Duodenal mucosa (tissue), 2 donors: ENCODE data around the gene CAMK2B.

Experiments
- H3K27ac ChIP-seq: one replicate; pipeline ENCODE4 v1.7.0; 2013; ENCODE audit warnings: low read depth, low read length
- H3K27me3 ChIP-seq, 2 donors: one replicate each; pipeline ENCODE4 v1.7.0; 2013; ENCODE audit warnings: low read length in 2 of 2, control low read depth in 1 of 2; ENCODE audit not compliant: insufficient read depth in 2 of 2, control insufficient read depth in 1 of 2
- H3K36me3 ChIP-seq, 2 donors: one replicate each; pipeline ENCODE4 v1.7.0; 2013; ENCODE audit warnings: low read length in 2 of 2, control low read depth in 1 of 2; ENCODE audit not compliant: insufficient read depth in 2 of 2, control insufficient read depth in 1 of 2
- H3K4me1 ChIP-seq, 2 donors: one replicate each; pipeline ENCODE4 v1.7.0; 2013; ENCODE audit warnings: low read length in 2 of 2, control low read depth in 1 of 2; ENCODE audit not compliant: insufficient read depth in 2 of 2, control insufficient read depth in 1 of 2
- H3K4me3 ChIP-seq, 2 donors: one replicate each; pipeline ENCODE4 v1.7.0; 2013; ENCODE audit warnings: low read length in 2 of 2, low read depth in 1 of 2
- H3K9ac ChIP-seq, 2 donors: one replicate each; pipeline ENCODE4 v1.7.0; 2013; ENCODE audit warnings: low read length in 2 of 2, low read depth in 1 of 2
- H3K9me3 ChIP-seq, 2 donors: one replicate each; pipeline ENCODE4 v1.7.0; 2013; ENCODE audit warnings: low read length in 2 of 2, control low read depth in 1 of 2; ENCODE audit not compliant: control insufficient read depth in 1 of 2

The CAMK2B gene

DNA sequence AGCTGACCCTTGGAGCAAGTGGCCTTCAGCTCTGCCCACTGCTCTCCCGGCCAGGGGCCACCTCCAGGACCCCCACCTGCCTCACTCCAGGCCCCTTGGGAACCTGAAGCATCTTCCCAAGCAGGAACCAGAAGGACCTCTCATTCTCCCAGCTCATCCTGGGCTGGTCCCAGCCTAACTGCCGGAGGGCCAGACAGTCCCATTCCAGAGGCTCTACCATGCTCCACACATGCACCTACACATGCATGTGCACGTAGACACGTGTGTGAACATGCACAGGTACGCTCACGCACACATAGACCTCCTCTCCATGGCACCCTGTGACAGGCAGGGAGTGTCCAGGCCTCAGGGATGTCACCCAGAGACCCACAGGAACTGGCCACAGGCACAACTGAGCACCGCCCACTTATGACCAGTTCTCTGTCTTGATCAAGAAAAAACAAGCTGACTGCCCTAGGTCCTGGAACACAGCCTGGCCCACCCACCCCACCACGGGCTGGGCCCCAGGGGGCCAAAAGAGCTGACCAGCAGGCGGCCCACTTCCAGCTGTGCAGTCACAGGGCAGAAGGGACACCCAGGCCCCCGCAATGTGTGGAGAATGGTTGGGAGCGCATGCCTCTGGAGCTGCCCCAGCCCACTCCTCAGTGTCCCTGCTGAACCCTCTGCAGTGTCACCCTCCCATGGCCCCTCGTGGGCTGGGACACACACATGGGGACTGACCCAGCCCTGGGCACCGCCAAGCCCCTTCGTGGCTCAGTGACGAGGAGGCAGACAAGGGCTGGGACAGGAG is 43.4 kb downstream of the CAMK2B start:
- no peaks in the 10 kb centered on the region for H3K4me1 ChIP-seq
- H3K9ac ChIP-seq, result no peak overlapping the region
- no peaks in the 10 kb centered on the region for H3K27me3 ChIP-seq
- no peak overlapping the region for H3K4me3 ChIP-seq
- no peaks in the 10 kb centered on the region for H3K9me3 ChIP-seq
- no peak overlapping the region for H3K27ac ChIP-seq
- H3K36me3 ChIP-seq, result no peaks in the 10 kb centered on the region

DNA sequence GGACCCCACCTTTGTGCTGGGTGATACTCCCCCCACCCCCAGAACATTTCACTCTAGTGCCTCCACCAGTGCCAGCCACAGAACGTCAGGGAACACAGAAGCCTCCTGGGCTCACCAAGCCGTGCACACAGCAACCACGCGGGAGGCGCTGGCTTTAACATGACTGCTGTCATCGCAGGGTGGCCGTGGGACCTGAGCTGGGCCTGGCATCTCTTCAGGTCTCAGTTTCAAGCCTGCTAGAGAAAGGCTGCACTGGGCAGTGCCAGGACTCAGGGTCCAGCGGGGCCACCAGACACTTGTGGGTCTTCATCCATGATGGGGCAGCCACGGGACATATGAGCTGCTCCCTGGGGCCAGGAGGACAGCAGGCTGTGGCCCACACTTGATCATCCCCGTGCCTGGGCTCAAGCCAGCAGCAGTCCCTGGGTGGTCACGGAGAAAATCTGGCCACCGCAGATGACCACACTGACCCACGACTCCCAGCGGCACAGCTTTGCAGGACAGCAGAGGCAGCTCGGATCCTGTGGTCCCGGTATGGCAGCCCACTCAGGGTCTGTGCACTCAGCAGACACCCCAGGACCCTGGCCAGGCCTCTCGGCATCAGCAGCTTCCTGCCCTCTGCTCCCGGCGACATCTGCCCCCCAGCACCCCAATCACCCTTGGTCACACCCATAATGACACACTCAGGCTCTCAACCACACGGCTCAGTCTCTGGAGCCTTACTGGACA is 44.2 kb downstream of the CAMK2B start:
- H3K4me3 ChIP-seq, result no peak overlapping the region
- no peaks in the 10 kb centered on the region for H3K9me3 ChIP-seq
- no peak overlapping the region for H3K9ac ChIP-seq
- no peaks in the 10 kb centered on the region for H3K4me1 ChIP-seq
- no peak overlapping the region for H3K27ac ChIP-seq
- no peaks in the 10 kb centered on the region for H3K27me3 ChIP-seq
- no peaks in the 10 kb centered on the region for H3K36me3 ChIP-seq

DNA sequence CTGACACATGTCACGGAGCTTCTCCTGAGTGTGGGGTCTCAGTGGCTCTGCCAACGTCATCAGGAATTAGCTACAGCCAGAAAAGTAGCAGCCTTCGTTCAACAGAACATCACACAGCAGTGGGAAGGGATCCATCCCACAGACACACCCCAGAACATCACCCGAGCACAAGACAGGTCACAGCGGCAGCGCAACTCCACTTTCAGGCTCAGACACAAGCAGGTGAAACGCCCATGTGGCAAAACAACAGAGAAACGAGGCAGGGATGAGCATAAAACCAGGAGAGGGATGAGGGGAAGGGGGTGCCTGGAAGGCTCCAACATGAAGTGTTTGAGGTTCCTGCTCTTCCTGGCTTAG is 44.8 kb downstream of the CAMK2B start:
- H3K4me1 ChIP-seq, result no peaks in the 10 kb centered on the region
- H3K9me3 ChIP-seq, result no peaks in the 10 kb centered on the region
- H3K4me3 ChIP-seq, result no peak overlapping the region
- H3K27ac ChIP-seq, result no peak overlapping the region
- H3K36me3 ChIP-seq, result no peaks in the 10 kb centered on the region
- no peak overlapping the region for H3K9ac ChIP-seq
- H3K27me3 ChIP-seq, result no peaks in the 10 kb centered on the region

DNA sequence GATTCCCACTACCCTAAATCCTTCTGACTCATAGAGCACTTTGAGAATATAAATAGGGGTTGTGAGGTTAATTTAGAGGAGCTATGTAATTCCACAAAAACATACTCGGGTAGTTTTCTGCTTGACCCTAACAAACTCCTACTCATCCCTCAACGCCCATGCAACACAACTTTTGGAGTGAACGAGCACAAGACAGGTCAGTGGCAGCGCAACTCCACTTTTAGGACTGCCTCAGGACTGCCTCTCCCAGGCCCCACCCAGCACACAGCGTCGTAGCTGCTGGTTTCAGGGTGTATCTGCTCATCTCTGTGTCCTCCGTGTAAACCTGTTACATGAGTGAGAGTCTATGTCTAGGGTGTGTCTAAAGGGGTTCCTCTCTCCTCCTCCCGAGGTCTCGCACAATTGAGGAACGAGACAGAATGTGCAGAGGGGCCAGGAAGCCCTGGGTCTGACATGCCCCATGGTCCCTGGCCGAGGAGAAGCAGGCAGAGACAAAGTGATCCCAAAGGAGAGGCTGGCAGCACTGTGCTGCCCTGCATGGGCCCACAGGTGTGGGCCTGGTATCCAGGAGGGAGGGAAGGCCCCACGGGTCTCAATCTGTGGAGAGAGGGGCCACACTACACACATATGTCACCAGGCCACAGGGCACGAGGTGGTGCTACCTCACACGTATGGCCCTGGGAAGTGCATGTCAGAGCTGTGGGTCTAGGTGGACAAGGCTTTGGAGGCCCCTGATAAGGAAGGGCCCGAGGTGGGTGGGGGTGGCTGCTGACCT is 45.5 kb downstream of the CAMK2B start:
- H3K36me3 ChIP-seq, result no peaks in the 10 kb centered on the region
- no peaks in the 10 kb centered on the region for H3K27me3 ChIP-seq
- H3K9ac ChIP-seq, result no peak overlapping the region
- no peak overlapping the region for H3K27ac ChIP-seq
- H3K9me3 ChIP-seq, result no peaks in the 10 kb centered on the region
- no peak overlapping the region for H3K4me3 ChIP-seq
- H3K4me1 ChIP-seq, result no peaks in the 10 kb centered on the region

DNA sequence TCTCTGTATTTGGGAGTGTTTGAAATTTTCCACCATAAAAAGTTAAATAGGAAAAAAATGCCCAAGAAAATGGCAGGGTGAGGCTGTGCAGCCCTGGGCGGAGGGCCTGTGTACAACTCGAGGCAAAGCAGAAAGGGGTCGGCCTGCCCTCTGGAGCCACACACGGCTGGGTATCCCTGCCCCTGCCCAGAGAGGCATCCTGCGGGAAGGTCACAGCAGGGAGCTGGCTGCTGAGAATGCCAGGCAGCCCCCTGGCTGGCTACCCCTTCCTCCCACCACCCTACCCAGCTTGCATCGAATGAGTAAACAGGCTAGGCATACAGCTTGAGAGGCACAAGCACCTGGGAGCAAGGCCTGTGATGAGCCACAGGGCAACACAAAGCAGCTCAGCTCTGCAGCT is 46.1 kb downstream of the CAMK2B start:
- H3K9me3 ChIP-seq, result no peaks in the 10 kb centered on the region
- H3K27ac ChIP-seq, result no peak overlapping the region
- H3K36me3 ChIP-seq, result no peaks in the 10 kb centered on the region
- no peaks in the 10 kb centered on the region for H3K4me1 ChIP-seq
- H3K4me3 ChIP-seq, result no peak overlapping the region
- H3K9ac ChIP-seq, result no peak overlapping the region
- H3K27me3 ChIP-seq, result no peaks in the 10 kb centered on the region

DNA sequence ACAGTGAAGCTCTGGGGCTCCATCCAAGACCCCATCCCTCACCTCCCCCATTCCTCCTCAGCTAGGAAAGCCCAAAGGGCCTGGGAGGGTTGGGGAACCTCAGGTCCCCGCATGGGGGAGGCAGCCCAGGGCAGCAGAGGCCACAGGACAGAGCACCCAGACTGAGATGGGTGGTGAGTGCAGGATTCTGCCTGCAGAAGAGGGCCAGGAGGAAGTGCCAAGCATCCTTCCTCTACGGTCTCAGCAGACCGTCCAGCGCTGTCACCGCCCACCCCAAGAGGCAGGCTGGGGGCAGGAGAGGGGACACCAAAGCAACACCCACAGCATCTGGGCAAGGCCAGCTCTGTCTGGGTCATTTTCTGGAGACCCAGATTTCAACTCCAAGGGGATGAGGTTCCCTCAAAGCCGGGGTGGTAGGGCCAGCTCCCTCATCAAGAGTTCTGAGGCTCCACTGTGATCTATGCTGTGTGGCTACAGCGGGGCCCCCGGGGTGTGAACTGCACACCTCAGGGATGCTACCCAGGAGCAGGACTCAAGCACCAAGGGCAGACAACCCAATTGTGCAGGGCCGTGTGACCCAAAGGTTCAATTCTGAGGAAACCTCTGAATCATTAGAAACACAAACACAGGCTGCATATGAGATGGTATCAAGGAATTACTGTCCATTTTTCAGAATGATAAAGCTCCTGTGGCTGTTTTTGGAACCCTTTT is 46.8 kb downstream of the CAMK2B start:
- Histone ChIP-seq H3K36me3 (no peaks in the 10 kb centered on the region), H3K27ac (no peak overlapping the region), H3K4me3 (no peak overlapping the region), H3K27me3 (no peaks in the 10 kb centered on the region), H3K9ac (no peak overlapping the region), H3K9me3 (no peaks in the 10 kb centered on the region), H3K4me1 (no peaks in the 10 kb centered on the region)

DNA sequence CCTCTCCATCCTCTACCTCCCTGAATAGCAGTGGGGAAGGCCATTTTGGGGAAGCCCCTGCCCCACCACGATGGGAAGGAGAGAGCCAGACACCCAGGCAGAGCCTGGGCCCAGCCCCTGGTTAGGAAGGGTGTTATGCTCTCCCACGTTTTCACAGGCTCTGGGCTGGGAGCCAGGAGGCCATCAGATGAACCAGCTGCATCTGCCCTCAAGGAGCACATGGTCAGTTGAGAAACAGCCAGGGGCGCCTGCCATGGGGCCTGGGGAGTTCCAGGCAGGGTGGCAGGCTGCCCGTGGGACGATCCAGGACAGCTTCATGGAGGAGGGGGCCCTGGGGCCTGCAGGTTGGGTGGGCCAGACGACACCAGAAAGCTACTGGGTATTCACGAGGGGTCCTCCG is 47.5 kb downstream of the CAMK2B start:
- no peaks in the 10 kb centered on the region for H3K36me3 ChIP-seq
- no peaks in the 10 kb centered on the region for H3K4me1 ChIP-seq
- H3K9ac ChIP-seq, result no peak overlapping the region
- H3K27me3 ChIP-seq, result no peaks in the 10 kb centered on the region
- H3K4me3 ChIP-seq, result no peak overlapping the region
- H3K9me3 ChIP-seq, result no peaks in the 10 kb centered on the region
- no peak overlapping the region for H3K27ac ChIP-seq

DNA sequence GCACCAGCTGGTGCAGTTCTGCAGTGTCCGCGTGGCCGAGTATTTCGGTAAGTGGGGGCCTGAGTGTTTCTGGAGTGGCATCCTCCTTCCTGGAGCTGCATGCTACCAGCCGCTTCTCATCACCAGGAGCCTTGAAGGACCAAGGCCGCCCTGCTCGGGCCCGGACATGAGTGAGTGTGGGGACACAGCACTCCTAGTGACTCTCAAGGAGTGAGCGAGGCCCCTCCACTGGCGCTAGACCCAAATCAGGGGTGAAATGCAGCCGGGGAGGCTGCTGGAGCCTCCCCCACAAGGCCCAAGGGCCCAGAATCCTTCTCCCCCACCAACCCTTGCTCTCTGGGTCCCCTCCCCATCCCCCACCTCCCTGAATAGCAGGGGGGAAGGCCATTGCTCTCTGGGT is 48.0 kb downstream of the CAMK2B start:
- no peak overlapping the region for H3K9ac ChIP-seq
- no peaks in the 10 kb centered on the region for H3K9me3 ChIP-seq
- H3K36me3 ChIP-seq, result no peaks in the 10 kb centered on the region
- no peaks in the 10 kb centered on the region for H3K27me3 ChIP-seq
- H3K4me3 ChIP-seq, result no peak overlapping the region
- no peak overlapping the region for H3K27ac ChIP-seq
- no peaks in the 10 kb centered on the region for H3K4me1 ChIP-seq

DNA sequence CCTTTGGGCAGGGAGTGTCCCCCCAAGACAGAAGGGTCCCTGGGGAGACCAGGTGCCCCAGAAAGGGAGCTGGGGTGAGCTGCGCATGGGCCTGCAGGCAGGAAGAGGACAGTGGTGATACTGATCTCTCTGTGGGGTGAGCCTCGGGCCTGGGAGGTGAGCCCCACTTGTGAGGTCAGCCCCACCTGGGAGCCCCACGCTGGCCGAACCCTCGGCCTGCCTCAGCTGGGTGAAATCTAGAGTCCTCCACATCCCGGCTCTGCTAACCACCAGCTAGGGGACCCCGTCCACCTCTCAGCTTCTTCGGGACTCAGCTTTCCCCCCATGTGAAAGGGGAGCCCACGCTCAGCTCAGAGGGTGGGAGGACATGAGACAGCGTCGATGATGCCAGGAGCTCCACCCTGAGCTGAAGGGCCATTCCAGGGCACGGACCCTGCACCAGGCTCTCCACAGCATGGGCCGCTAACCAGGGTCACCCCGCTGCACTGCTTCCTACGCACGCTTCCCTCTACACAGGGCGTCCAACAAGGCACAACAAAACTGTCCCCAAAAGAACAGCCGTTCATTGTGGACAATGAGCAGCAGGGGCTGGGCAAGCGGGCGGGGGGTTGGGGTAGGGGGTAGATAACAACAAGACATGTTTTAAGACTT is 48.7 kb downstream of the CAMK2B start:
- no peaks in the 10 kb centered on the region for H3K4me1 ChIP-seq
- no peaks in the 10 kb centered on the region for H3K36me3 ChIP-seq
- no peak overlapping the region for H3K9ac ChIP-seq
- no peak overlapping the region for H3K27ac ChIP-seq
- no peak overlapping the region for H3K4me3 ChIP-seq
- no peaks in the 10 kb centered on the region for H3K27me3 ChIP-seq
- H3K9me3 ChIP-seq, result no peaks in the 10 kb centered on the region
